HAP-1 (cell line): ENCODE data around the gene UST.
"Not testable (repeated sequence)": the region's sequence is repeated elsewhere in the genome, so short reads cannot be mapped to it uniquely, and the experiment has no call there.

Source experiments
- DNase-seq, 2 experiments: peaks; one replicate each; pipeline ENCODE4 v3.0.0-alpha.2; 2016 to 2020; ENCODE audit warnings: low spot score in 2 of 2
- H3K27me3 ChIP-seq: fragments of 250-450 bp; sonication (Bioruptor Pico); 2 replicates; pipeline ENCODE4 v1.5.1; 2020; ENCODE audit warnings: low read depth, mild to moderate bottlenecking, moderate library complexity
- H3K36me3 ChIP-seq: fragments of 250-450 bp; sonication (Bioruptor Pico); replicated peaks from 2 replicates; pipeline ENCODE4 v1.5.1; 2020; ENCODE audit warnings: mild to moderate bottlenecking
- H3K4me1 ChIP-seq: fragments of 250-450 bp; sonication (Bioruptor Pico); 2 replicates; pipeline ENCODE4 v1.5.1; 2020; ENCODE audit warnings: mild to moderate bottlenecking
- H3K4me3 ChIP-seq: fragments of 250-450 bp; sonication (Bioruptor Pico); 2 replicates; pipeline ENCODE4 v1.5.1; 2020; ENCODE audit warnings: mild to moderate bottlenecking, moderate library complexity
- H3K9me3 ChIP-seq: fragments of 250-450 bp; sonication (Bioruptor Pico); 2 replicates; pipeline ENCODE4 v1.5.1; 2020; ENCODE audit warnings: mild to moderate bottlenecking, moderate library complexity
- in situ Hi-C: fragments of 300-500 bp; cut with MboI; formaldehyde crosslinking; loops from 3 replicates; pipeline ENCODE4 v1.14.3; 2020; ENCODE audit warnings: low sequenced_read_pairs, inconsistent platforms, mixed read lengths

UST gene

GRCh38 chr6:148868901-148869300 lies 122.1 kb downstream of the UST start:
- peaks cover 23% of the 10 kb centered on the region for H3K4me1 ChIP-seq
- H3K4me3 ChIP-seq = no peak overlapping the region
- 0 out of 2 replicates have a peak, but pooled peaks cover 4% of the 10 kb centered on the region for H3K9me3 ChIP-seq
- no peaks in the 10 kb centered on the region for H3K27me3 ChIP-seq
- no peak for DNase-seq
- H3K36me3 ChIP-seq = no peaks in the 10 kb centered on the region
- in situ Hi-C loops = no loop called here

GRCh38 chr6:148869585-148869984 lies 122.8 kb downstream of the UST start:
- H3K4me3 ChIP-seq = no peak overlapping the region
- H3K4me1 ChIP-seq = peaks cover 28% of the 10 kb centered on the region
- no peaks in the 10 kb centered on the region for H3K36me3 ChIP-seq
- H3K27me3 ChIP-seq = no peaks in the 10 kb centered on the region
- in situ Hi-C loops = no loop called here
- H3K9me3 ChIP-seq = 0 out of 2 replicates have a peak, but pooled peaks cover under 1% of the 10 kb centered on the region
- DNase-seq = no peak

GRCh38 chr6:148873154-148873553 lies 126.3 kb downstream of the UST start:
- no peak for DNase-seq
- no peaks in the 10 kb centered on the region for H3K9me3 ChIP-seq
- in situ Hi-C loops = no loop called here
- H3K4me1 ChIP-seq = peaks cover 23% of the 10 kb centered on the region
- H3K4me3 ChIP-seq = no peak overlapping the region
- H3K36me3 ChIP-seq = no peaks in the 10 kb centered on the region
- no peaks in the 10 kb centered on the region for H3K27me3 ChIP-seq

GRCh38 chr6:148873868-148874267 lies 127.0 kb downstream of the UST start:
- Histone ChIP-seq H3K9me3 (no peaks in the 10 kb centered on the region), H3K4me1 (peaks cover 16% of the 10 kb centered on the region), H3K4me3 (no peak overlapping the region), H3K36me3 (no peaks in the 10 kb centered on the region), H3K27me3 (no peaks in the 10 kb centered on the region)
- no peak for DNase-seq
- in situ Hi-C loops = no loop called here

- Histone ChIP-seq H3K4me1 (peaks cover 8% of the 10 kb centered on the region), H3K36me3 (no peaks in the 10 kb centered on the region), H3K9me3 (no peaks in the 10 kb centered on the region), H3K27me3 (no peaks in the 10 kb centered on the region), H3K4me3 (no peak overlapping the region)
- in situ Hi-C loops = no loop called here
- peak; percentile 70 to 82 for DNase-seq
Observed at GRCh38 chr6:148874698-148875293, 128.0 kb downstream of the UST start.

GRCh38 chr6:148878683-148879082 lies 131.9 kb downstream of the UST start:
- in situ Hi-C loops = no loop called here
- Histone ChIP-seq H3K4me1 (peaks cover 11% of the 10 kb centered on the region), H3K27me3 (no peaks in the 10 kb centered on the region), H3K4me3 (no peak overlapping the region), H3K9me3 (no peaks in the 10 kb centered on the region; the same call in 1 of the 2 replicates), H3K36me3 (no peaks in the 10 kb centered on the region)
- no peak for DNase-seq

- H3K36me3 ChIP-seq, H3K27me3 ChIP-seq, DNase-seq, H3K4me3 ChIP-seq, H3K9me3 ChIP-seq, in situ Hi-C loops: not testable (repeated sequence)
- H3K4me1 ChIP-seq = peaks cover 19% of the 10 kb centered on the region
Observed at GRCh38 chr6:148880742-148881141, 133.9 kb downstream of the UST start.

GRCh38 chr6:148881593-148882311 lies 134.9 kb downstream of the UST start:
- DNase-seq = no peak
- Histone ChIP-seq H3K27me3 (no peaks in the 10 kb centered on the region), H3K4me3 (no peak overlapping the region), H3K4me1 (peaks cover 28% of the 10 kb centered on the region), H3K36me3 (no peaks in the 10 kb centered on the region), H3K9me3 (no peaks in the 10 kb centered on the region; the same call in 1 of the 2 replicates)
- in situ Hi-C loops = no loop called here

GRCh38 chr6:148883270-148883669 lies 136.4 kb downstream of the UST start:
- Histone ChIP-seq H3K4me1 (peaks cover 28% of the 10 kb centered on the region), H3K27me3 (peaks cover 4% of the 10 kb centered on the region; the same call in 1 of the 2 replicates), H3K36me3 (no peaks in the 10 kb centered on the region), H3K9me3 (no peaks in the 10 kb centered on the region; the same call in 1 of the 2 replicates), H3K4me3 (no peak overlapping the region)
- in situ Hi-C loops = no loop called here
- DNase-seq = no peak

GRCh38 chr6:148884461-148884860 lies 137.6 kb downstream of the UST start:
- in situ Hi-C loops = no loop called here
- peak; percentile 63 to 67 for DNase-seq
- no peak overlapping the region for H3K4me3 ChIP-seq
- peaks cover 28% of the 10 kb centered on the region for H3K4me1 ChIP-seq
- peaks cover 4% of the 10 kb centered on the region; the same call in 1 of the 2 replicates for H3K27me3 ChIP-seq
- no peaks in the 10 kb centered on the region for H3K36me3 ChIP-seq
- no peaks in the 10 kb centered on the region; the same call in 1 of the 2 replicates for H3K9me3 ChIP-seq

GRCh38 chr6:148885136-148885865 lies 138.5 kb downstream of the UST start:
- DNase-seq = peak in 1 of 2 experiments; percentile 17
- H3K9me3 ChIP-seq = no peaks in the 10 kb centered on the region; the same call in 1 of the 2 replicates
- no peaks in the 10 kb centered on the region for H3K36me3 ChIP-seq
- H3K27me3 ChIP-seq = peaks cover 4% of the 10 kb centered on the region; the same call in 1 of the 2 replicates
- H3K4me3 ChIP-seq = no peak overlapping the region
- peaks cover 28% of the 10 kb centered on the region for H3K4me1 ChIP-seq
- in situ Hi-C loops = no loop called here

- Histone ChIP-seq H3K36me3 (no peaks in the 10 kb centered on the region), H3K27me3 (peaks cover 4% of the 10 kb centered on the region; the same call in 1 of the 2 replicates), H3K4me3 (no peak overlapping the region), H3K4me1 (peaks cover 28% of the 10 kb centered on the region), H3K9me3 (no peaks in the 10 kb centered on the region)
- peak; percentile 40 to 98 for DNase-seq
- in situ Hi-C loops = no loop called here
Observed at GRCh38 chr6:148885925-148886845, 139.4 kb downstream of the UST start.

- in situ Hi-C loops = no loop called here
- Histone ChIP-seq H3K4me1 (peaks cover 28% of the 10 kb centered on the region), H3K36me3 (no peaks in the 10 kb centered on the region), H3K27me3 (peaks cover 4% of the 10 kb centered on the region; the same call in 1 of the 2 replicates), H3K4me3 (no peak overlapping the region), H3K9me3 (no peaks in the 10 kb centered on the region)
- DNase-seq = no peak
Observed at GRCh38 chr6:148887181-148887580, 140.4 kb downstream of the UST start.
